Hepatocyte (in vitro differentiated cells): Measurements from ENCODE around the gene PHKB.

ENCODE experiments used
- EZH2phosphoT487 ChIP-seq: fragments of 200-600 bp; sonication (generic); IDR thresholded peaks from one replicate; pipeline ENCODE4 v1.6.1; 2018; ENCODE audit warnings: antibody characterized with exemption, mild to moderate bottlenecking, low read depth, moderate library complexity; ENCODE audit not compliant: unreplicated experiment, severe bottlenecking
- TF ChIP-seq, protein P1 (sequence below): fragments of 200-600 bp; sonication (generic); IDR thresholded peaks from 2 replicates; pipeline ENCODE4 v1.5.1; 2016; ENCODE audit warnings: antibody characterized with exemption, mild to moderate bottlenecking; ENCODE audit not compliant: poor library complexity

DNA sequence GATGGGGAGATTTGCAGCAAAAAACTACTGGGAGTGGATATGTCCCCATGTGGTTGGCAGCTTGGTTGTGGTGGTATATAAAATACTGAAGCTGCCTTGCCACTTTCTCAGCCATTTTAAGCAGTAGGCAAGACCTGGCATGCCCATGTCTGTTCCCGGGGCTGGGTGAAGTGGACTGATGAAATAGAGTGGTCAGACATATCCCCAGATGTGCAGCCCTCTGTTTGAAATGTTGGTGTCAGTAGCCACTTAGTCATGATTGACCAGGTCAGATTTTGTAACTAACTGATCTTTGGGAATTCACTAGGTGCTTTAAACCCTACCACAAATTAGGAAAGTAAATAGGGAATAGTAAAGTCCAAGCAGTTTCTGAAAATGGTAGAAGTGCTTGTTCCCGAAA, 151.6 kb downstream of the PHKB start:
- TF ChIP-seq, protein P1, sequence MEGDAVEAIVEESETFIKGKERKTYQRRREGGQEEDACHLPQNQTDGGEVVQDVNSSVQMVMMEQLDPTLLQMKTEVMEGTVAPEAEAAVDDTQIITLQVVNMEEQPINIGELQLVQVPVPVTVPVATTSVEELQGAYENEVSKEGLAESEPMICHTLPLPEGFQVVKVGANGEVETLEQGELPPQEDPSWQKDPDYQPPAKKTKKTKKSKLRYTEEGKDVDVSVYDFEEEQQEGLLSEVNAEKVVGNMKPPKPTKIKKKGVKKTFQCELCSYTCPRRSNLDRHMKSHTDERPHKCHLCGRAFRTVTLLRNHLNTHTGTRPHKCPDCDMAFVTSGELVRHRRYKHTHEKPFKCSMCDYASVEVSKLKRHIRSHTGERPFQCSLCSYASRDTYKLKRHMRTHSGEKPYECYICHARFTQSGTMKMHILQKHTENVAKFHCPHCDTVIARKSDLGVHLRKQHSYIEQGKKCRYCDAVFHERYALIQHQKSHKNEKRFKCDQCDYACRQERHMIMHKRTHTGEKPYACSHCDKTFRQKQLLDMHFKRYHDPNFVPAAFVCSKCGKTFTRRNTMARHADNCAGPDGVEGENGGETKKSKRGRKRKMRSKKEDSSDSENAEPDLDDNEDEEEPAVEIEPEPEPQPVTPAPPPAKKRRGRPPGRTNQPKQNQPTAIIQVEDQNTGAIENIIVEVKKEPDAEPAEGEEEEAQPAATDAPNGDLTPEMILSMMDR: no peak
- no peak for TF ChIP-seq EZH2phosphoT487
